GM12878 (cell line): ENCODE results near the gene TEX9. TPM values are rescaled to one million over a fixed set of nuclear protein-coding genes. Genes with fewer than 3 reads are reported as not detected.

Experiments
- ATAC-seq: fragments of 200-7000 bp; cut with Tn5 transposase; 3 replicates; pipeline ENCODE4 v1.9.1; 2020; ENCODE audit warnings: mild to moderate bottlenecking, moderate library complexity
- BruUV-seq: library from RNA; stranded (reverse); fragments of 400-500 nt; replicated peaks from 2 replicates; lab custom pipeline; 2021; lab: Mats Ljungman, UMichigan
- CTCF ChIA-PET: fragments of 300-600 bp; sonication (Branson Sonifier 250); formaldehyde crosslinking; extraction: SDS; loops from one replicate; lab custom pipeline; 2021; ENCODE audit warnings: inconsistent platforms; lab: Yijun Ruan, JAX
- POLR2A ChIA-PET: fragments of 350-600 bp; formaldehyde crosslinking; extraction: SDS; loops from one replicate; lab custom pipeline; 2021; ENCODE audit warnings: inconsistent platforms; lab: Charles Lee
- RAD21 ChIA-PET: fragments of 300-600 bp; sonication (Branson Sonifier 250); formaldehyde crosslinking; loops from one replicate; lab custom pipeline; 2023; ENCODE audit warnings: antibody characterized with exemption; ENCODE audit not compliant: unreplicated experiment; lab: Charles Lee
- SMC1A ChIA-PET: fragments of 300-600 bp; sonication (Branson Sonifier 250); formaldehyde crosslinking; loops from one replicate; lab custom pipeline; 2023; ENCODE audit not compliant: unreplicated experiment, uncharacterized antibody; lab: Charles Lee
- DNase-seq: peaks from one replicate; pipeline ENCODE4 v3.0.0-alpha.2; 2011; ENCODE audit warnings: low read depth, low spot score
- FAIRE-seq: peaks from 3 replicates; lab custom pipeline; 2011; peaks lifted over from hg19 to GRCh38; lab: Jason Lieb, UNC
- H2AFZ ChIP-seq: 2 replicates; pipeline ENCODE4 v1.6.0; 2011; ENCODE audit warnings: low read depth, low read length, control low read depth; ENCODE audit not compliant: control insufficient read depth
- H3K27ac ChIP-seq: 2 replicates; pipeline ENCODE4 v1.5.1; 2011; ENCODE audit warnings: control low read depth; ENCODE audit not compliant: control insufficient read depth, insufficient read depth
- H3K27me3 ChIP-seq, 2 experiments: replicated peaks in 1 of 2; 2 replicates each; pipeline versions ENCODE4 v1.6.0 to v1.6.1; 2011; ENCODE audit warnings: low read length in 1 of 2; ENCODE audit not compliant: control insufficient read depth in 2 of 2, insufficient read depth in 2 of 2
- H3K36me3 ChIP-seq, 2 experiments: 2 replicates each; pipeline ENCODE4 v1.5.1; 2011; ENCODE audit warnings: low read length in 1 of 2; ENCODE audit not compliant: control insufficient read depth in 2 of 2, insufficient read depth in 2 of 2
- H3K4me1 ChIP-seq: 2 replicates; pipeline ENCODE4 v1.6.1; 2011; ENCODE audit warnings: mild to moderate bottlenecking, low read length, moderate library complexity, mixed read lengths; ENCODE audit not compliant: control insufficient read depth, insufficient read depth
- H3K4me2 ChIP-seq: 2 replicates; pipeline ENCODE4 v1.6.0; 2011; ENCODE audit warnings: control low read depth; ENCODE audit not compliant: control insufficient read depth, insufficient read depth
- H3K4me3 ChIP-seq: fragments of 200-600 bp; sonication (generic); 2 replicates; pipeline ENCODE4 v1.5.1; 2016
- H3K79me2 ChIP-seq: 2 replicates; pipeline ENCODE4 v1.6.0; 2011; ENCODE audit warnings: low read length; ENCODE audit not compliant: control insufficient read depth, insufficient read depth
- H3K9ac ChIP-seq: 2 replicates; pipeline ENCODE4 v1.8.0; 2011; ENCODE audit warnings: low read length, control low read depth, mixed read lengths; ENCODE audit not compliant: control insufficient read depth, insufficient read depth
- H3K9me3 ChIP-seq: replicated peaks from 3 replicates; pipeline ENCODE4 v1.5.1; 2011; ENCODE audit warnings: mild to moderate bottlenecking, low read length; ENCODE audit not compliant: control insufficient read depth, insufficient read depth
- H4K20me1 ChIP-seq: 2 replicates; pipeline ENCODE4 v1.6.0; 2011; ENCODE audit not compliant: control insufficient read depth, insufficient read depth
- JUND ChIP-seq: IDR thresholded peaks from 2 replicates; pipeline ENCODE4 v1.6.1; 2012; ENCODE audit warnings: low read depth, mild to moderate bottlenecking, low read length, improper control_type of control experiment, moderate library complexity
- POLR2AphosphoS5 ChIP-seq: IDR thresholded peaks from 2 replicates; pipeline ENCODE4 v1.6.1; 2011; ENCODE audit warnings: mild to moderate bottlenecking, low read length, inconsistent platforms
- RB1 ChIP-seq: fragments of 450-650 bp; formaldehyde crosslinking; IDR thresholded peaks from 2 replicates; pipeline ENCODE4 v1.6.1; 2017; ENCODE audit warnings: mild to moderate bottlenecking, borderline replicate concordance
- SMAD5 ChIP-seq: IDR thresholded peaks from 2 replicates; pipeline ENCODE4 v1.6.1; 2016; ENCODE audit warnings: antibody characterized with exemption, low read depth
- WGBS: methylation state at CpG from one replicate; pipeline ENCODE4 v1.1.6; 2016; ENCODE audit warnings: low lambda C conversion rate; ENCODE audit not compliant: insufficient replicate concordance, insufficient coverage; ENCODE audit errors: missing lambda C conversion rate; 5-methylcytosine and 5-hydroxymethylcytosine counted together
- in situ Hi-C: fragments of 300-500 bp; cut with MboI; formaldehyde crosslinking; loops from 9 replicates; pipeline ENCODE4 v1.14.3; 2018; ENCODE audit warnings: mixed read lengths
- intact Hi-C: fragments of 100-400 bp; cut with micrococcal nuclease; formaldehyde crosslinking; loops from one replicate; pipeline ENCODE4 v1.14.2; 2022; ENCODE audit not compliant: unreplicated experiment
- polyA plus RNA-seq, 11 experiments: library from polyadenylated mRNA; depleted of rRNA in 4 of 11; unstranded in 6 of 11; stranded (reverse) in 5 of 11; fragments of >200 nt; fragmentation: Nextera tagmentation in 4 of 11; fragmentation: Illumina TruSeq in 1 of 11; extraction: Ambion mirVana in 4 of 11; extraction: Trizol in 1 of 11; gene quantifications; 1 replicate in 1 of 11; 2 replicates in 10 of 11; pipeline versions ENCODE4 v1.2.1 to v1.2.3, GENCODE V29; 2011 to 2016; ENCODE audit warnings: inconsistent platforms in 2 of 11, missing spikeins in 2 of 11, low read depth in 1 of 11
- total RNA-seq, 4 experiments: library from RNA; depleted of rRNA in 3 of 4; stranded (reverse); fragments of >200 nt in 3 of 4; fragmentation: Illumina TruSeq in 1 of 4; extraction: Trizol in 1 of 4; gene quantifications; 2 replicates each; pipeline versions ENCODE4 v1.2.1 to v1.2.3, GENCODE V29; 2013 to 2021

TEX9 gene
- total and polyA plus RNA-seq, 10 of the 15 experiments (the other 5 are each of a cell fraction or from before 2014, with no cell fraction given): 9.0 to 155 (median 70.0) TPM

GRCh38 chr15:56349554-56349953, 15.7 kb upstream of the TEX9 start:
- intact Hi-C loops (no loop called here), in situ Hi-C loops (no loop called here)
- no peak overlapping the region for H3K4me3 ChIP-seq
- no peak for ATAC-seq
- POLR2A ChIA-PET: no interaction called here
- H2AFZ ChIP-seq: no peak overlapping the region
- WGBS: 81% methylated on average over 6 of the region's 6 CpGs
- CTCF ChIA-PET: no interaction called here
- H3K4me1 ChIP-seq: no peaks in the 10 kb centered on the region
- no peaks in the 10 kb centered on the region for H4K20me1 ChIP-seq
- RAD21 ChIA-PET: no interaction called here
- no peak overlapping the region for H3K4me2 ChIP-seq
- no peak for FAIRE-seq
- TF ChIP-seq JUND (no peak), POLR2AphosphoS5 (no peak), SMAD5 (no peak)
- H3K27me3 ChIP-seq: no peaks in the 10 kb centered on the region
- no peak overlapping the region for H3K9ac ChIP-seq
- DNase-seq: no peak
- SMC1A ChIA-PET: no interaction called here
- H3K36me3 ChIP-seq: no peaks in the 10 kb centered on the region
- BruUV-seq: no TSS peak
- no peak overlapping the region for H3K27ac ChIP-seq
- no peaks in the 10 kb centered on the region for H3K9me3 ChIP-seq
- no peaks in the 10 kb centered on the region for H3K79me2 ChIP-seq

DNA sequence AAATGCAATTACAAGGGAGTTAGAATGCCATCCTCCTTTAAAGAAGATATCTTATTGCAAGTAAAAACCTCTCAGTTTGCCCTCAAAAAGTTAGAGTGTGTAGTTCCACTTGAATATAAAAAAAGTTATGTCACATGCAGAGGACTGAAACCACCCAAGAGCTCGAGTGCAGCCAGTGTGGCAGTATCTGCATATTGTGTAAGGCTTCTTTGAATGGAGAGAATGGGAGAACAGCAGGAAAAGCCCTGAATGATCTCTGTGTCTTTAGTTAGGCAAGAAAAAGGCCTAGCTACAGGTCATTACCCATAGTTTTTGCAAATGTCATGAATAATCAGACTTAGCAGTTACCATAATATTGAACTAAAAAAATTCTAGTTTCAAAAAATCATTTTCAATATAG, 13.9 kb upstream of the TEX9 start:
- no peak for DNase-seq
- Histone ChIP-seq H3K4me3 (no peak overlapping the region), H3K4me2 (no peak overlapping the region), H3K27ac (no peak overlapping the region), H3K27me3 (no peaks in the 10 kb centered on the region), H3K9ac (no peak overlapping the region), H3K9me3 (no peaks in the 10 kb centered on the region), H3K4me1 (0 out of 2 replicates have a peak, but pooled peaks cover 3% of the 10 kb centered on the region), H3K36me3 (no peaks in the 10 kb centered on the region), H2AFZ (no peak overlapping the region), H3K79me2 (no peaks in the 10 kb centered on the region), H4K20me1 (no peaks in the 10 kb centered on the region)
- in situ Hi-C loops (no loop called here), intact Hi-C loops (no loop called here)
- POLR2A ChIA-PET: no interaction called here
- WGBS: 4% methylated on average over 1 of the region's 1 CpG
- SMC1A ChIA-PET: no interaction called here
- CTCF ChIA-PET: interaction anchor here (0.6 kb wide), 1 partner anchor 112 kb away, joined by 3 read pairs; no protein-coding TSS in a partner anchor
- no peak for ATAC-seq
- TF ChIP-seq RB1: no peak
- FAIRE-seq: no peak
- no TSS peak for BruUV-seq
- RAD21 ChIA-PET: no interaction called here
